ENCODE measurements around the gene STPG4. TPM values are rescaled to one million over a fixed set of nuclear protein-coding genes. Genes with fewer than 3 reads are reported as not detected.

Gene STPG4
- total and polyA plus RNA-seq, 3 donors from 2014 or later: 3.0 to 19.4 (median 8.5) TPM

- Histone ChIP-seq H3K9me3 (no peaks in the 10 kb centered on the region), H3K27me3 (no peaks in the 10 kb centered on the region), H3K4me1 (peaks cover 73% of the 10 kb centered on the region), H3K27ac (peak overlapping the region; percentile 65 to 72), H3K4me3 (no peak overlapping the region), H3K36me3 (ENCODE audit: low read depth, missing control alignments) (no peaks in the 10 kb centered on the region)
- 40 to 52% methylated on average over 8 of the region's 8 CpGs for WGBS, 2 donors
- no peak for DNase-seq
- intact Hi-C loops (cut with DNase I; ENCODE audit: low total_unique reads): no loop called here
- TF ChIP-seq POLR2A (IDR thresholded peaks at IDR 0.05) (no peak), CTCF (IDR thresholded peaks at IDR 0.05) (no peak)
Measured at GRCh38 chr2:47062681-47063537, 92.2 kb downstream of the STPG4 start.

- DNase-seq: no peak
- H3K4me3 ChIP-seq: no peak overlapping the region
- 52 to 65% methylated on average over 10 of the region's 10 CpGs for WGBS, 2 donors
- H3K27me3 ChIP-seq: no peaks in the 10 kb centered on the region
- H3K27ac ChIP-seq: peak overlapping the region; percentile 65 to 72
- H3K36me3 ChIP-seq (ENCODE audit: low read depth, missing control alignments): no peaks in the 10 kb centered on the region
- peaks cover 74% of the 10 kb centered on the region for H3K4me1 ChIP-seq
- TF ChIP-seq POLR2A (IDR thresholded peaks at IDR 0.05): no peak
- TF ChIP-seq CTCF (IDR thresholded peaks at IDR 0.05): no peak
- intact Hi-C loops (cut with DNase I; ENCODE audit: low total_unique reads): no loop called here
- H3K9me3 ChIP-seq: no peaks in the 10 kb centered on the region
Measured at GRCh38 chr2:47061944-47062678, 93.0 kb downstream of the STPG4 start.

GRCh38 chr2:47060652-47061170 is 94.4 kb downstream of the STPG4 start:
- intact Hi-C loops (cut with DNase I; ENCODE audit: low total_unique reads): no loop called here
- WGBS, 2 donors: 92 to 99% methylated on average over 11 of the region's 11 CpGs
- Histone ChIP-seq H3K27ac (peak overlapping the region; percentile 65 to 72), H3K4me3 (no peak overlapping the region), H3K4me1 (peaks cover 83% of the 10 kb centered on the region), H3K9me3 (no peaks in the 10 kb centered on the region), H3K27me3 (no peaks in the 10 kb centered on the region), H3K36me3 (ENCODE audit: low read depth, missing control alignments) (no peaks in the 10 kb centered on the region)
- no peak for TF ChIP-seq POLR2A (IDR thresholded peaks at IDR 0.05)
- TF ChIP-seq CTCF (IDR thresholded peaks at IDR 0.05): no peak
- no peak for DNase-seq

- DNase-seq: peak; percentile 70
- 40 to 41% methylated on average over 10 to 11 of the region's 11 CpGs for whole genome bisulfite sequencing, 2 donors
- peaks cover 70% of the 10 kb centered on the region for H3K4me1 ChIP-seq
Measured at GRCh38 chr2:47058003-47058931, 96.8 kb downstream of the STPG4 start.

More at GRCh38 chr2:47058003-47058931, 96.8 kb downstream of the STPG4 start:
- no peaks in the 10 kb centered on the region for H3K27me3 ChIP-seq
- no peaks in the 10 kb centered on the region for H3K9me3 ChIP-seq
- H3K4me3 ChIP-seq: no peak overlapping the region
- H3K36me3 ChIP-seq (ENCODE audit: low read depth, missing control alignments): no peaks in the 10 kb centered on the region
- TF ChIP-seq POLR2A (IDR thresholded peaks at IDR 0.05) (no peak), CTCF (IDR thresholded peaks at IDR 0.05) (no peak)
- peak overlapping the region; percentile 53 to 83 for H3K27ac ChIP-seq
- intact Hi-C loops (cut with DNase I; ENCODE audit: low total_unique reads): no loop called here
